Stimulated activated CD4-positive, alpha-beta T cell treated with anti-CD3 and anti-CD28 coated beads, Interleukin-12 subunit alpha, Interleukin-12 subunit beta, amount 100 ng/mL, for 48 hours (primary cell): ENCODE results near the gene CD300C.
"Not testable (repeated sequence)": the region's sequence is repeated elsewhere in the genome, so short reads cannot be mapped to it uniquely, and the experiment has no call there.

Experiments used
- DNase-seq, 3 donors: peaks; one replicate each; pipeline ENCODE4 v3.0.0-alpha.2; 2020; ENCODE audit warnings: low read depth in 2 of 3, low spot score in 1 of 3

CD300C gene

GRCh38 chr17:74514632-74515334 is 31.1 kb downstream of the CD300C start:
- peak in 1 of 3 donors; percentile 36 for DNase-seq

- DNase-seq, result peak; percentile 20 to 53 (median 38)
These were observed 31.8 kb downstream of the CD300C start for GRCh38 chr17:74513987-74514631.

DNA sequence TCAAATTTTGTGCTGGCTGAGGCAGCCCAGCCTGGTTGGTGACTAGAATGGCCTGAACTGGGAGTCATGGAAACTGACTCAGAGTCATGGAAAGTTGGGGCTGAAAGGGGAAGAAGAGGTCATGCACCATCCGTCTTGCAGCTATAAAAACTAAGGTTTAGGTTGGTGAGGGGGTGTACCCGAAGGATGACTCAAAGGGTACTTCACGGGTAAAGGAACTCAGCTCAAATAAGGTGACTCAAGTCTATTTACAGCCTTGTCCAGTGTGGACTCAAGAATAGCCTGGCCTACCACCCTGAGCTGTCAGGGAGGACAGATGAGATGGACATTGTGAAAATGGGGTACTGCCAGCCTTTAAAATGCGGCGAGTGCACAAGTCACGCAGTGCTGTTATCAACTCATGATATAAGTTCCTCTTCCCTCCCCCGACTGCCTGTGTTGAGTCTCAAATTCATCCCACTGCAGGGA is 33.3 kb downstream of the CD300C start:
- DNase-seq, result peak; percentile 30 to 65 (median 44)

DNA sequence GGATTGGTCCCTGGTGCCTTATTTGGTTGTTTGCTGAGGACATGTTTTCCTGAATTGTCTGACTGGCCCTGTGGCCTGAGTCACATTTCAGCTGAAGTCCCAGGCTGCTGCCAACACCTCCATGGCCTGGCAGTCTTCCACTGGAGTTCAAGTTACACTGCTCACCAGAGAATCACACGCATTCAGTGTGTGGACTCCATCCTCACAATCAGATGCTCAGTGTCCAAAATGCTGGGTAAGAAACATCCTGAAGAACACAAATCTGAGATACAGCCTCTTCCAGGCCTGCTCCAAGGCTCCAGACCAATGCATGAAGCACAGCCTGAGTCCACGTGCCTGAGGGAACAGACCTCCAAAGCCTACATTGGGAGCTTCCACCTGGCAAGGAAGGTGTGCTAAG is 33.9 kb downstream of the CD300C start:
- DNase-seq, result no peak

- DNase-seq, result no peak
These were observed 37.8 kb downstream of the CD300C start for GRCh38 chr17:74508156-74508555.

DNA sequence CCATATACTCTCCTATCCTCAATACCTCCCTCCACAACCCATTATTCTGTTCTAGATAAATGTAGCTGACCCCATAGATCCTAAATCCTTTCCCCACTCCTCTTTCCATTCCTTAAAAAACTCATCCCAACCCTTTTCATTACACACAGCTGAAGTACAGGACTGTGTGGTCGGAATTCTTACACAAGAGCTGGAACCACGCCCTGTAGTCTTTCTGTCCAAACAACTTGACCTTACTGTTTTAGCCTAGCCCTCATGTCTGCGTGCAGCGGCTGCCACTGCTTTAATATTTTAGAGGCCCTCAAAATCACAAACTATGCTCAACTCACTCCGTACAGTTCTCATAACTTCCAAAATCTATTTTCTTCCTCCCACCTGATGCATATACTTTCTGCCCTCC is 42.0 kb downstream of the CD300C start:
- DNase-seq, result not testable (repeated sequence)

DNA sequence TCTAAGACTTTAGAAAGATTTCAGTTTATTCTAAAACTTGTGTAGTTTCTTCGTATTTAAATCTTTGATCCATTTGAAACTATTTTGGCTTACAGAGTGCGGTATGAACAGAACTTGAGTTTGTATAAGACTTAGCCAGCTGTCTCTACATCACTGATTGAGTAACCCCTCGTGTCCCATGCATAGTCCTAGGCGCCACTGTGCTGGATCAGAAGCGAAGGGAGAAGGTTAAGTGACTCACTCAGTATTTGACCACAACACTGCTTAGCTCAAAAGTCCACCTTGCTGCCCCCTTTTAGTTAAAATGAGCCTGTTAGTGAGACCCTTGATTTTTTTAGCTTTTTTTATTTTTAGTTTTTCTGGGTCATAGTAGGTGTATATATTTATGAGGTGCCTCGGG is 43.1 kb downstream of the CD300C start:
- no peak for DNase-seq

DNA sequence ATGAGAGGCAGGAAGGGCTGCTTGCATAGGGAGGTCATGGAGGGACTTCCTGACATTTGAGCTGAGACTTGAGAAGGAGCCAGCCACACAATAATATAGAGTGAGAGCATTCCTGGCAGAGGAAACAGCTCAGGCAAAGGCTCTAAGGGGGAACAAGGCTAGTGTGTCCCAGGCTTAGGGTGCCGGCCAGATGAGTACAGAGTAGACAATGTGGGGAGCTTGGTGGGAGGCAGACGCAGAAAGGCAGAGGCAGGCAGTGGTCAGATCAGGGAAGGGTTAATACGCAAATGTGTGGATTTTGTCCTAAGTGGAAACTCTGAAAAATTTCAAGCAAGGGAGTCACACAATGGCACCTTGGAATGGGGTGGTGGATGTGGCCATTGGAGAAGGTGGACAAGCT is 45.9 kb downstream of the CD300C start:
- DNase-seq, result no peak

- no peak for DNase-seq
These were observed 48.4 kb downstream of the CD300C start for GRCh38 chr17:74497471-74497870.

DNA sequence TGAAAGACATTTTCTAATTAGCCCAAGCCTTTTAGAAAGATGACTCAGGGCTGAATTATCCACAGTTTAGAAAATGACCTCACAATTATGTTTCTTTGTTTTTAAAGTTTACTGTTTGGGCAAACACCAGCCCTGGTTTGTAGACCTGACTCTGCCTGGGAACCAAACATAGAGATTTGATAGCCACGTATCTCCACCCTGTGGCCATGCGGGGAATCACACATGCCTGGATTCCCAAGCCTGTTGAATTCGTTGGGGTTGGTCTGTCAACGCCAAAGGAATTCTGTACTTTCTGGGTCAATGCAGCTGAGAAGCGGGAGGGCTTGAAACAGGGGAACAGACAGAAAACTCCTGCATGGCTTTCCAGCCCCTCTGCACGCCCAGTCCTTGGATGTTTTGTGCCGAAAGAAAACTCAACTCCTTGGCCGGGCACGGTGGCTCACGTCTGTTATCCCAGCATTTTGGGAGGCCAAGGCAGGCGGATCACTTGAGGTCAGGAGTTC is 52.5 kb downstream of the CD300C start:
- peak; percentile 41 to 64 (median 49) for DNase-seq

- DNase-seq, result no peak
These were observed 54.3 kb downstream of the CD300C start for GRCh38 chr17:74491626-74492025.
